ENCODE data around the gene TCTA.
A peak's percentile ranks its signal among the peaks of the same experiment; 100 is the strongest.

The TCTA gene

GRCh38 chr3:49461443-49462171 lies 49.4 kb downstream of the TCTA start:
- no peak for DNase-seq

DNA sequence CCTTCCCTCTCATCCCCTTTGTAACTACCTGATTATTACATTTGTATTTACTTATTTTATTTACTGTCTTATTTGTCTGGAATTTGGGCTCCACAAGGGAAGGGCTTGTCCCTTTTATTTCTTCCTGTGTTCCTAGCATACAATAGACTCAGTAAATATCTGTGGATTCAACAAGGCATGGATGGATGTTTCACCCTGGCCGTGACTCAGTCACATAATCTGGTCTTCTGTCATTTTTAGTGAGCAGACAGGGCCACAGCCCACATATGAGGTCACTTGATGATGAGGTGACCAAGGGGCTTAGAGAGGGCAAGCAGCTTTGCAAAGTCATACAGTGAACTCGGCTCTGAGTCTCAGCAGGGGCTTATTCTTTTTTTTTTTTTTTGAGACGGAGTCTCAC lies 50.0 kb downstream of the TCTA start:
- DNase-seq, result peak; percentile 36

DNA sequence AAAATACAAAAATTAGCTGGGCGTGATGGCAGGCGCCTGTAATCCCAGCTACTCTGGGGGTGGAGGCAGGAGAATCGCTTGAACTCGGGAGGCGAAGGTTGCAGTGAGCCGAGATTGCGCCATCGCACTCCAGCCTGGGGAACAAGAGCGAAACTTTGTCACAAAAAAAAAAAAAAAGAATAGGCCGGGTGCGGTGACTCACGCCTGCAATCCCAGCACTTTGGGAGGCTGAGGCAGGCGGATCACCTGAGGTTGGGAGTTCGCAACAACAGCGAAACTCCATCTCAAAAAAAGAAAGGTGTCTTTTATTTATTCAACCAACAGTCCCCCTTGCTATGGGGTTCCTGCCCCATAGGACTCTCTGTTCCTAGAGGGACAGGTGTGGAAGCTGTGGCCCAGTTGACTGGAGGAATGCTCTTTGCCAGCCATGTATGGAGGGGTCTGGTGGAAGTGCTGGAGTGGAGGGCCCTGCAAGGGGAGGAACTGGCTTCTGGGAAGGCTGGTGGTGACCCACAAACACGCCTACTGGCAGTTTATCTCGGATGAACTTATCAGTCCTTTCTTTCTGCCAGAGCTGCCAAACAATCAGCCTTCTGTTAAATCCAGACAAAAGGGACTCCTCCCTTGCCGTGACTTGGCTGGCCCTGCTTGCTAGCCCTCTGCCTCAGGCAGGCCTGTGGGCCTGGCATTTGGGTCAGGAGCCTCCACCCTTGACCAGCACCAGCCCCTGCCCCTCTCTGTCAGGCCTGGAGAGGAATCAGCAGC lies 53.2 kb downstream of the TCTA start:
- DNase-seq, result peak; percentile 41

Data from suppressor macrophage treated with lipopolysaccharide for 4 hours (primary cell).